GM12878 (cell line): Measurements from ENCODE around the gene CCDC134. TPM values are rescaled to one million over a fixed set of nuclear protein-coding genes. Genes with fewer than 3 reads are reported as not detected.
A peak's percentile ranks its signal among the peaks of the same experiment; 100 is the strongest.

Experiments used
- CHD2 ChIP-seq: IDR thresholded peaks from 2 replicates; pipeline ENCODE4 v1.6.1; 2011; ENCODE audit warnings: low read depth, low read length, improper control_type of control experiment, borderline replicate concordance
- DPF2 ChIP-seq: fragments of 450-650 bp; IDR thresholded peaks from 2 replicates; pipeline ENCODE4 v1.6.1; 2017; ENCODE audit warnings: mild to moderate bottlenecking
- IKZF2 ChIP-seq, 2 experiments: fragments of 450-650 bp; IDR thresholded peaks; 2 replicates each; pipeline ENCODE4 v1.6.1; 2017; ENCODE audit warnings: mild to moderate bottlenecking in 2 of 2, moderate library complexity in 2 of 2
- IRF4 ChIP-seq: IDR thresholded peaks from 2 replicates; pipeline ENCODE4 v1.6.1; 2011; ENCODE audit warnings: low read depth, low read length
- JUNB ChIP-seq: IDR thresholded peaks from 2 replicates; pipeline ENCODE4 v1.6.1; 2016; ENCODE audit warnings: antibody characterized with exemption, mild to moderate bottlenecking
- MTA3 ChIP-seq: IDR thresholded peaks from 2 replicates; pipeline ENCODE4 v1.6.1; 2012; ENCODE audit warnings: low read length, inconsistent platforms, borderline replicate concordance
- NBN ChIP-seq: fragments of 450-650 bp; IDR thresholded peaks from 2 replicates; pipeline ENCODE4 v1.6.1; 2016
- NFXL1 ChIP-seq: fragments of 450-650 bp; IDR thresholded peaks from 2 replicates; pipeline ENCODE4 v1.6.1; 2017; ENCODE audit warnings: antibody characterized with exemption, mild to moderate bottlenecking, borderline replicate concordance
- NFYB ChIP-seq: IDR thresholded peaks from 2 replicates; pipeline ENCODE4 v1.6.1; 2011; ENCODE audit warnings: low read depth, mild to moderate bottlenecking, low read length, improper control_type of control experiment, moderate library complexity; ENCODE audit not compliant: insufficient read depth
- PAX5 ChIP-seq: IDR thresholded peaks from 2 replicates; pipeline ENCODE4 v1.6.1; 2011; ENCODE audit warnings: low read depth, low read length, borderline replicate concordance
- RBBP5 ChIP-seq: fragments of 200-600 bp; sonication (generic); conservative IDR thresholded peaks from 2 replicates; pipeline ENCODE4 v1.6.1; 2016
- SRF ChIP-seq, 2 experiments: IDR thresholded peaks; 2 replicates each; pipeline ENCODE4 v1.6.1; 2011; ENCODE audit warnings: low read depth in 2 of 2, low read length in 2 of 2, mild to moderate bottlenecking in 1 of 2, moderate library complexity in 1 of 2
- STAT3 ChIP-seq: IDR thresholded peaks from 2 replicates; pipeline ENCODE4 v1.6.1; 2011; ENCODE audit warnings: low read depth, low read length, improper control_type of control experiment
- SUZ12 ChIP-seq: fragments of 200-600 bp; sonication (generic); IDR thresholded peaks from one replicate; pipeline ENCODE4 v1.6.1; 2018; ENCODE audit warnings: antibody characterized with exemption, mild to moderate bottlenecking; ENCODE audit not compliant: unreplicated experiment
- WRNIP1 ChIP-seq: IDR thresholded peaks from 2 replicates; pipeline ENCODE4 v1.6.1; 2011; ENCODE audit warnings: low read depth, low read length, improper control_type of control experiment, borderline replicate concordance
- ZNF592 ChIP-seq: fragments of 450-650 bp; IDR thresholded peaks from 2 replicates; pipeline ENCODE4 v1.6.1; 2017; ENCODE audit warnings: mild to moderate bottlenecking, moderate library complexity
- ZSCAN29 ChIP-seq: fragments of 450-650 bp; IDR thresholded peaks from 2 replicates; pipeline ENCODE4 v1.6.1; 2017; ENCODE audit warnings: mild to moderate bottlenecking, moderate library complexity
- polyA plus RNA-seq, 11 experiments: library from polyadenylated mRNA; depleted of rRNA in 4 of 11; unstranded in 6 of 11; stranded (reverse) in 5 of 11; fragments of >200 nt; fragmentation: Nextera tagmentation in 4 of 11; fragmentation: Illumina TruSeq in 1 of 11; extraction: Ambion mirVana in 4 of 11; extraction: Trizol in 1 of 11; gene quantifications; 1 replicate in 1 of 11; 2 replicates in 10 of 11; pipeline versions ENCODE4 v1.2.1 to v1.2.3, GENCODE V29; 2011 to 2016; ENCODE audit warnings: inconsistent platforms in 2 of 11, missing spikeins in 2 of 11, low read depth in 1 of 11
- total RNA-seq, 4 experiments: library from RNA; depleted of rRNA in 3 of 4; stranded (reverse); fragments of >200 nt in 3 of 4; fragmentation: Illumina TruSeq in 1 of 4; extraction: Trizol in 1 of 4; gene quantifications; 2 replicates each; pipeline versions ENCODE4 v1.2.1 to v1.2.3, GENCODE V29; 2013 to 2021
- TF ChIP-seq, protein P1 (sequence below): fragments of 450-650 bp; IDR thresholded peaks from 2 replicates; pipeline ENCODE4 v1.6.1; 2017; ENCODE audit warnings: mild to moderate bottlenecking
- TF ChIP-seq, protein P2 (sequence below): fragments of 450-650 bp; formaldehyde crosslinking; IDR thresholded peaks from 2 replicates; pipeline ENCODE4 v1.5.0; 2022; ENCODE audit warnings: mild to moderate bottlenecking, missing genetic modification characterization

The CCDC134 gene
- total and polyA plus RNA-seq, 10 of the 15 experiments (the other 5 are each of a cell fraction or from before 2014, with no cell fraction given): 0.35 to 19.3 (median 11.8) TPM

GRCh38 chr22:41800348-41801146, at the start of gene CCDC134 (continued):
- no peak for TF ChIP-seq SRF (IDR thresholded peaks at IDR 0.05; ENCODE audit: low read depth in 2 of 2, low read length in 2 of 2)
- TF ChIP-seq CHD2: 0 out of 2 replicates have a peak, but pooled peaks have one; percentile 55
- TF ChIP-seq NFYB: peak; percentile 92
- TF ChIP-seq, protein P1, sequence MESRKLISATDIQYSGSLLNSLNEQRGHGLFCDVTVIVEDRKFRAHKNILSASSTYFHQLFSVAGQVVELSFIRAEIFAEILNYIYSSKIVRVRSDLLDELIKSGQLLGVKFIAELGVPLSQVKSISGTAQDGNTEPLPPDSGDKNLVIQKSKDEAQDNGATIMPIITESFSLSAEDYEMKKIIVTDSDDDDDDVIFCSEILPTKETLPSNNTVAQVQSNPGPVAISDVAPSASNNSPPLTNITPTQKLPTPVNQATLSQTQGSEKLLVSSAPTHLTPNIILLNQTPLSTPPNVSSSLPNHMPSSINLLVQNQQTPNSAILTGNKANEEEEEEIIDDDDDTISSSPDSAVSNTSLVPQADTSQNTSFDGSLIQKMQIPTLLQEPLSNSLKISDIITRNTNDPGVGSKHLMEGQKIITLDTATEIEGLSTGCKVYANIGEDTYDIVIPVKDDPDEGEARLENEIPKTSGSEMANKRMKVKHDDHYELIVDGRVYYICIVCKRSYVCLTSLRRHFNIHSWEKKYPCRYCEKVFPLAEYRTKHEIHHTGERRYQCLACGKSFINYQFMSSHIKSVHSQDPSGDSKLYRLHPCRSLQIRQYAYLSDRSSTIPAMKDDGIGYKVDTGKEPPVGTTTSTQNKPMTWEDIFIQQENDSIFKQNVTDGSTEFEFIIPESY: no peak
- no peak for TF ChIP-seq WRNIP1
- TF ChIP-seq SUZ12: no peak
- TF ChIP-seq IKZF2 (IDR thresholded peaks at IDR 0.05): 0 out of 4 replicates have a peak, but pooled peaks of 1 of the 2 experiments have one; percentile 18
- TF ChIP-seq, protein P2, sequence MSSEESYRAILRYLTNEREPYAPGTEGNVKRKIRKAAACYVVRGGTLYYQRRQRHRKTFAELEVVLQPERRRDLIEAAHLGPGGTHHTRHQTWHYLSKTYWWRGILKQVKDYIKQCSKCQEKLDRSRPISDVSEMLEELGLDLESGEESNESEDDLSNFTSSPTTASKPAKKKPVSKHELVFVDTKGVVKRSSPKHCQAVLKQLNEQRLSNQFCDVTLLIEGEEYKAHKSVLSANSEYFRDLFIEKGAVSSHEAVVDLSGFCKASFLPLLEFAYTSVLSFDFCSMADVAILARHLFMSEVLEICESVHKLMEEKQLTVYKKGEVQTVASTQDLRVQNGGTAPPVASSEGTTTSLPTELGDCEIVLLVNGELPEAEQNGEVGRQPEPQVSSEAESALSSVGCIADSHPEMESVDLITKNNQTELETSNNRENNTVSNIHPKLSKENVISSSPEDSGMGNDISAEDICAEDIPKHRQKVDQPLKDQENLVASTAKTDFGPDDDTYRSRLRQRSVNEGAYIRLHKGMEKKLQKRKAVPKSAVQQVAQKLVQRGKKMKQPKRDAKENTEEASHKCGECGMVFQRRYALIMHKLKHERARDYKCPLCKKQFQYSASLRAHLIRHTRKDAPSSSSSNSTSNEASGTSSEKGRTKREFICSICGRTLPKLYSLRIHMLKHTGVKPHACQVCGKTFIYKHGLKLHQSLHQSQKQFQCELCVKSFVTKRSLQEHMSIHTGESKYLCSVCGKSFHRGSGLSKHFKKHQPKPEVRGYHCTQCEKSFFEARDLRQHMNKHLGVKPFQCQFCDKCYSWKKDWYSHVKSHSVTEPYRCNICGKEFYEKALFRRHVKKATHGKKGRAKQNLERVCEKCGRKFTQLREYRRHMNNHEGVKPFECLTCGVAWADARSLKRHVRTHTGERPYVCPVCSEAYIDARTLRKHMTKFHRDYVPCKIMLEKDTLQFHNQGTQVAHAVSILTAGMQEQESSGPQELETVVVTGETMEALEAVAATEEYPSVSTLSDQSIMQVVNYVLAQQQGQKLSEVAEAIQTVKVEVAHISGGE: no peak
- TF ChIP-seq IRF4: no peak
- no peak for TF ChIP-seq RBBP5
- TF ChIP-seq ZSCAN29: no peak
- no peak for TF ChIP-seq NFXL1
- no peak for TF ChIP-seq DPF2
- TF ChIP-seq STAT3: no peak
- TF ChIP-seq PAX5: peak; percentile 80; the same call in 1 of the 2 replicates
- peak; percentile 66; the same call in 1 of the 2 replicates for TF ChIP-seq NBN
- no peak for TF ChIP-seq JUNB
- TF ChIP-seq ZNF592: no peak
- TF ChIP-seq MTA3: no peak
